GM23338 (cell line): Measurements from ENCODE around the gene TMEM212. TPM values are rescaled to one million over a fixed set of nuclear protein-coding genes. Genes with fewer than 3 reads are reported as not detected.

Experiments
- polyA plus RNA-seq: library from polyadenylated mRNA; unstranded; fragments of >200 nt; fragmentation: Nextera tagmentation; extraction: Ambion mirVana; gene quantifications from 2 replicates; pipeline ENCODE4 v1.2.1, GENCODE V29; 2016
- total RNA-seq: library from RNA; depleted of rRNA; stranded (reverse); fragments of >200 nt; shearing (Covaris generic); gene quantifications from 2 replicates; pipeline ENCODE4 v1.2.3, GENCODE V29; 2014; rRNA removed

The TMEM212 gene
- total and polyA plus RNA-seq, 2 experiments from 2014 or later: not detected

Other genes starting within 250 kb of the TMEM212 start
- 2.2 and 6.7 TPM in 2 replicates for gene PLD1, start 32.9 kb upstream of the TMEM212 start, total RNA-seq
- gene PLD1, start 32.9 kb upstream of the TMEM212 start, polyA plus RNA-seq: 1.4 and 2.0 TPM in 2 replicates
- gene FNDC3B, start 196.2 kb downstream of the TMEM212 start, total RNA-seq: 45.0 and 55.4 TPM in 2 replicates
- gene FNDC3B, start 196.2 kb downstream of the TMEM212 start, polyA plus RNA-seq: 17.8 and 19.1 TPM in 2 replicates